Trophoblast cell (in vitro differentiated cells and primary cell): ENCODE measurements around the gene RPP30.

ENCODE experiments used
- DNase-seq, 2 donors: peaks; one replicate each; pipeline ENCODE4 v3.0.0-alpha.2; 2016
- H2AFZ ChIP-seq: 2 replicates; pipeline ENCODE4 v1.6.1; 2013; ENCODE audit warnings: low read length, moderate library complexity, mild to moderate bottlenecking; ENCODE audit not compliant: insufficient read depth, poor library complexity
- H2AK5ac ChIP-seq: 2 replicates; pipeline ENCODE4 v1.6.1; 2013; ENCODE audit warnings: mild to moderate bottlenecking, low read length
- H2BK120ac ChIP-seq: 2 replicates; pipeline ENCODE4 v1.6.1; 2013; ENCODE audit warnings: low read length, mild to moderate bottlenecking, moderate library complexity; ENCODE audit not compliant: insufficient read depth, poor library complexity
- H2BK12ac ChIP-seq: 2 replicates; pipeline ENCODE4 v1.6.1; 2013; ENCODE audit warnings: mild to moderate bottlenecking, low read length, moderate library complexity
- H2BK5ac ChIP-seq: 2 replicates; pipeline ENCODE4 v1.6.1; 2013; ENCODE audit warnings: low read length, low read depth, moderate library complexity, mild to moderate bottlenecking; ENCODE audit not compliant: poor library complexity
- H3K14ac ChIP-seq: 2 replicates; pipeline ENCODE4 v1.6.1; 2013; ENCODE audit warnings: mild to moderate bottlenecking, low read length
- H3K18ac ChIP-seq: 2 replicates; pipeline ENCODE4 v1.6.1; 2013; ENCODE audit warnings: mild to moderate bottlenecking, low read length
- H3K23ac ChIP-seq: 2 replicates; pipeline ENCODE4 v1.6.1; 2013; ENCODE audit warnings: low read length
- H3K27ac ChIP-seq: 2 replicates; pipeline ENCODE4 v1.5.1; 2013; ENCODE audit warnings: low read depth, mild to moderate bottlenecking, inconsistent platforms, low read length, moderate library complexity
- H3K27me3 ChIP-seq: 2 replicates; pipeline ENCODE4 v1.6.1; 2013; ENCODE audit warnings: inconsistent platforms, mild to moderate bottlenecking, low read length, moderate library complexity; ENCODE audit not compliant: insufficient read depth
- H3K36me3 ChIP-seq, 2 experiments: 1 replicate in 1 of 2; 2 replicates in 1 of 2; pipeline ENCODE4 v1.6.1; 2013; ENCODE audit warnings: low read length in 2 of 2, mild to moderate bottlenecking in 2 of 2, moderate library complexity in 1 of 2; ENCODE audit not compliant: insufficient read depth in 2 of 2, control insufficient read depth in 1 of 2
- H3K4ac ChIP-seq: 2 replicates; pipeline ENCODE4 v1.6.1; 2013; ENCODE audit warnings: low read depth, mild to moderate bottlenecking, low read length, moderate library complexity
- H3K4me1 ChIP-seq, 2 experiments: 1 replicate in 1 of 2; 2 replicates in 1 of 2; pipeline ENCODE4 v1.6.1; 2013; ENCODE audit warnings: low read length in 2 of 2, mild to moderate bottlenecking in 2 of 2, moderate library complexity in 1 of 2; ENCODE audit not compliant: insufficient read depth in 2 of 2, control insufficient read depth in 1 of 2
- H3K4me2 ChIP-seq: 2 replicates; pipeline ENCODE4 v1.6.1; 2013; ENCODE audit warnings: inconsistent platforms, mild to moderate bottlenecking, low read length, moderate library complexity
- H3K4me3 ChIP-seq: 2 replicates; pipeline ENCODE4 v1.5.1; 2013; ENCODE audit warnings: mild to moderate bottlenecking, low read depth, low read length, inconsistent platforms
- H3K79me1 ChIP-seq: one replicate; pipeline ENCODE4 v1.6.1; 2013; ENCODE audit warnings: low read length
- H3K79me2 ChIP-seq: 2 replicates; pipeline ENCODE4 v1.6.1; 2013; ENCODE audit warnings: low read length, mild to moderate bottlenecking; ENCODE audit not compliant: control insufficient read depth, insufficient read depth, poor library complexity
- H3K9ac ChIP-seq: 2 replicates; pipeline ENCODE4 v1.6.1; 2013; ENCODE audit warnings: mild to moderate bottlenecking, low read length
- H3K9me3 ChIP-seq: 2 replicates; pipeline ENCODE4 v1.6.1; 2013; ENCODE audit warnings: low read depth, mild to moderate bottlenecking, control low read depth, inconsistent platforms, low read length; ENCODE audit not compliant: insufficient read depth
- H4K12ac ChIP-seq: 2 replicates; pipeline ENCODE4 v1.6.1; 2013; ENCODE audit warnings: low read depth, mild to moderate bottlenecking, low read length, moderate library complexity
- H4K8ac ChIP-seq: 2 replicates; pipeline ENCODE4 v1.6.1; 2013; ENCODE audit warnings: low read depth, mild to moderate bottlenecking, low read length, moderate library complexity
- H4K91ac ChIP-seq: one replicate; pipeline ENCODE4 v1.6.1; 2013; ENCODE audit warnings: low read depth, mild to moderate bottlenecking, low read length, moderate library complexity
- WGBS: extraction: QIAGEN DNeasy Blood & Tissue Kit; methylation state at CpG from one replicate; pipeline ENCODE4 v1.1.7; 2013; ENCODE audit warnings: missing lambda C conversion rate; ENCODE audit not compliant: insufficient read length, insufficient coverage; ENCODE audit errors: extremely low coverage; 5-methylcytosine and 5-hydroxymethylcytosine counted together

RPP30 gene

DNA sequence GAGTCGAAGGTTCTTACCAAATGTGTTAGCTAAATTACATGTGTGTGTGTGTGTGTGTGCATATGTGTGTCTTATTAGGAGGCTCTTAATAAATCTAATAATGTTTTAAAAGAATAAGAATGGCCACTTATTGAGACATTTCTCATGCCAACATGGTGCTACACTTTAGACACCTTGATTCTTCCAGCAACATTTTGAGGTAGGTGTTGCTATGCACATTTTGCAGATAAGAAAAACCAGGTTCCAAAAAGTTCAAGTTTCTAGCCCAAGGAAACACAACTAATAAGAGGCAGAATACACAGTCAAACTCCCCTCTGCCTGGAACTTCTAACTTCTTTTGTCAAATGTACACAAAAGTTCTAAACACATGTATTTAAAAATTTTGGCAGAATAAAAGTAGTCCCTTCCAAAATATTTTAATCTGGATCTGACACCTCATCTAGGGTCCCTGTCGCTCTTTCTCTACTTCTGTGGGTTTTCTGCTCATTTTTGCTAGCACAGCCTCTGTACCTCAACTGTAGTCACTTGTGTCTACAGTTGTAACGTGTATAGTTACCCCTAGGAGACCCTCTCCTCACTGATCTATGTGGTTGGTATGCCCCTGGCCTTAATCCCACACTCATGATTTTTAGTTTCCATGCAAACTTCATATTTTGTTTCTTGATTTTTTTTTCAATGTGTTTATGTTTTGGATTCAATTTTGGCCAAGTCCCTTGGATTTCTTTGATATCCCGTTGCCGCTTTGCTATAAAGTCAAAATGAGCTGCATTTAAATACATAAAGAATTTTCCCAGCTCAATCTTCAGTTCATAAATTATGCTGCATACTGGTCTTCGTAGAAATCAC is 44.8 kb downstream of the RPP30 start:
- H3K27me3 ChIP-seq: no peaks in the 10 kb centered on the region
- DNase-seq: no peak
- no peak overlapping the region for H3K18ac ChIP-seq
- H3K23ac ChIP-seq: no peak overlapping the region
- no peak overlapping the region for H4K91ac ChIP-seq
- no CpG with 5 or more reads among the region's 6 CpGs for WGBS
- H3K27ac ChIP-seq: peak overlapping the region; percentile 22
- H3K4ac ChIP-seq: no peak overlapping the region
- peaks cover 3% of the 10 kb centered on the region for H3K79me2 ChIP-seq
- H4K8ac ChIP-seq: no peak overlapping the region
- H3K4me3 ChIP-seq: no peak overlapping the region
- H3K9ac ChIP-seq: no peak overlapping the region
- H3K4me2 ChIP-seq: peak overlapping the region; percentile 7
- no peak overlapping the region for H2AK5ac ChIP-seq
- H2AFZ ChIP-seq: no peak overlapping the region
- H3K4me1 ChIP-seq: no peaks in the 10 kb centered on the region
- H3K14ac ChIP-seq: no peak overlapping the region
- no peak overlapping the region for H2BK120ac ChIP-seq
- H3K36me3 ChIP-seq: peaks cover 10 to 25% of the 10 kb centered on the region in 2 experiments
- H3K79me1 ChIP-seq: peaks cover 7% of the 10 kb centered on the region
- H4K12ac ChIP-seq: no peak overlapping the region
- no peaks in the 10 kb centered on the region for H3K9me3 ChIP-seq
- no peak overlapping the region for H2BK5ac ChIP-seq
- no peak overlapping the region for H2BK12ac ChIP-seq

DNA sequence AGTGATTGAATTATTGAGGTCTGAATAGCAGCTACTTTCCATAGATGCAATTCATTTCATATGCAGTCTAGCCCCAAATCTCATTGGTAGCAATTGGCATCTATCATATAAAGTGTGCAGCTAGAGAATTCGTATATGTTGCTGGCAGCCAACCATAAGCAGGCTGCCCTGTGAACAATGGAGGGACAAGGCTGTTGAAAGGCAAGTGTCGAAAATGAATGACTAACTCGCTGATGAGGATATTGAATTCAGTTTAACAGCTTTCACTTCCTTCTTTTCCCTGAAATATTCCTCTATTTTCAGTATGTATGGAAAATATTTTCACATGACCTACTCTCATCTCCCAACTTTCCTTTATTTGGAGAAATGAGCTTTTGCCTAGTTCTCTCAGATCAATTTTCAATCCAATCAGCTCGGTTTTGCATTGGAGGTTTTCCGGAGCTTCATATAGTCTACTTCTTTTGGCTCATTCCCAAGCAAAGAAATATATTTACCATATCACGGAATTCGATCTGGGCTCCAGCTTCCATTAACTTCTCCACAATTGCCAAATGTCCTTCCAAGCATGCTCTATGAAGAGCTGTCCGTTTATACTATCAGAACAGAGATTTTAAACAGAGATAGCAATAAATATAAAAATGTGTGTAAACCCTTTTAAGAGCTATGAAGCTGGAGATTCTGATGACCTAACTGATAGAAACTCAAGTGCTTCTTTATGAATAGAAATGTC is 45.6 kb downstream of the RPP30 start:
- no peak overlapping the region for H3K4me3 ChIP-seq
- peak overlapping the region; percentile 39 for H3K4me2 ChIP-seq
- no peak overlapping the region for H3K4ac ChIP-seq
- no peak overlapping the region for H4K12ac ChIP-seq
- H2BK5ac ChIP-seq: no peak overlapping the region
- no peaks in the 10 kb centered on the region for H3K9me3 ChIP-seq
- no peak for DNase-seq
- H2AFZ ChIP-seq: no peak overlapping the region
- H3K23ac ChIP-seq: no peak overlapping the region
- H2AK5ac ChIP-seq: no peak overlapping the region
- no peak overlapping the region for H3K14ac ChIP-seq
- H3K4me1 ChIP-seq: peaks cover 0 to 2% of the 10 kb centered on the region in 2 experiments
- no CpG with 5 or more reads among the region's 8 CpGs for WGBS
- peaks cover 3% of the 10 kb centered on the region for H3K79me2 ChIP-seq
- no peak overlapping the region for H3K18ac ChIP-seq
- no peak overlapping the region for H4K91ac ChIP-seq
- peaks cover 9% of the 10 kb centered on the region for H3K79me1 ChIP-seq
- H3K27me3 ChIP-seq: no peaks in the 10 kb centered on the region
- no peak overlapping the region for H3K27ac ChIP-seq
- no peak overlapping the region for H4K8ac ChIP-seq
- no peak overlapping the region for H3K9ac ChIP-seq
- H2BK120ac ChIP-seq: no peak overlapping the region
- H2BK12ac ChIP-seq: no peak overlapping the region
- peaks cover 10 to 25% of the 10 kb centered on the region in 2 experiments for H3K36me3 ChIP-seq

GRCh38 chr10:90917968-90918318 is 46.2 kb downstream of the RPP30 start:
- no peak overlapping the region for H2AK5ac ChIP-seq
- H4K91ac ChIP-seq: no peak overlapping the region
- no peak for DNase-seq
- no peak overlapping the region for H3K18ac ChIP-seq
- no peak overlapping the region for H4K12ac ChIP-seq
- no CpG with 5 or more reads among the region's 3 CpGs for WGBS
- no peak overlapping the region for H2AFZ ChIP-seq
- H3K4ac ChIP-seq: no peak overlapping the region
- no peak overlapping the region for H2BK120ac ChIP-seq
- no peaks in the 10 kb centered on the region for H3K9me3 ChIP-seq
- H3K4me2 ChIP-seq: peak overlapping the region; percentile 51
- H3K79me1 ChIP-seq: peaks cover 9% of the 10 kb centered on the region
- H3K9ac ChIP-seq: no peak overlapping the region
- no peak overlapping the region for H3K27ac ChIP-seq
- no peak overlapping the region for H3K14ac ChIP-seq
- H2BK12ac ChIP-seq: no peak overlapping the region
- H3K36me3 ChIP-seq: peaks cover 10 to 23% of the 10 kb centered on the region in 2 experiments
- H2BK5ac ChIP-seq: no peak overlapping the region
- no peak overlapping the region for H4K8ac ChIP-seq
- H3K4me3 ChIP-seq: no peak overlapping the region
- no peaks in the 10 kb centered on the region for H3K27me3 ChIP-seq
- peaks cover 0 to 2% of the 10 kb centered on the region in 2 experiments for H3K4me1 ChIP-seq
- no peak overlapping the region for H3K23ac ChIP-seq
- peaks cover 3% of the 10 kb centered on the region for H3K79me2 ChIP-seq

DNA sequence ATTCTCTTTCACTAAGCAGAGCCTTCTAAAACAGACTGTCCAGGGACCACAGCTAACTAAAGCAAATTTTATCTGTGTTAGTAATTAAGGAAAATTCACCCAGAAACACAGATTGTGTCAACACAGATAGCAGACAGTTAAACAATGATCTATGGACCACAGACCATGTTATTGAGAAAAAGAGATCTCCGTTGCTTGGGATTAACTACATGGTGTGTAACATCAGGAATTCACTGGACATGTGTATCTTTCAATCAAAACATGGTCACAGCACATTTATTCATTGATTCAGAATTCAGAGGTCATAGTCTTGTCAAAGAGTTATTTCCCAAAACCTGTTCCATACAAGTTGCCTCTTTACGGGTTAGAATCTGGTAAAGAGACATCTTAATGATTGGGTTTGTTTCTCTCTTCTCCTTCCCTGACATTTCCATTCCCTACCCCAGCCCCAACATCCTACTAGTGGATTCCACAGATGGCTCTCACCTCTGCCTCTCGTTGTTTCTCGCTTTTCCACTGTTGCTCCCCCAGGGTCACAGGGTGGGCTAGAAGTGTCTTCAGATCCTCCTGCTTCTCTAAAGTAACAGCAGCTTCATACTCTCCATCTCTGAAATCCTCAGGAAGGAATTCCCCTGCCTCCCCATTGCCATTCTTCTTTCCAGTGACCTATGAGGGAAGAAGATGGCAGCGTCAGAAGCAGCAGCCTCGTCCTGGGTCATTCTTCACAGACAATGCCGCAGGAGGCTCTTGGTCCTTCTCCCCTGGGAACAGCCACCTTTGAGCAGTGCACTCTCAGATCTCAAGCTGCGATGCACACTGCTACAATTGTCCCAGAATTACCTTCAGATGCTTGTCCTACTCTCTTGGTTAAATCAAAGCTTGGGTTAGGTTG is 48.2 kb downstream of the RPP30 start:
- Histone ChIP-seq H3K9me3 (no peaks in the 10 kb centered on the region), H3K27ac (peak overlapping the region; percentile 57), H3K79me1 (peaks cover 11% of the 10 kb centered on the region), H4K91ac (peak overlapping the region; percentile 82), H2BK5ac (peak overlapping the region; percentile 78), H2AK5ac (peak overlapping the region; percentile 35), H3K79me2 (peaks cover 3% of the 10 kb centered on the region), H3K4me1 (peaks cover 0 to 2% of the 10 kb centered on the region in 2 experiments), H3K36me3 (peaks cover 10 to 20% of the 10 kb centered on the region in 2 experiments), H3K4me2 (peak overlapping the region; percentile 74), H2BK120ac (peak overlapping the region; percentile 76), H3K14ac (peak overlapping the region; percentile 62), H2AFZ (no peak overlapping the region), H3K4ac (peak overlapping the region; percentile 53), H3K4me3 (peak overlapping the region; percentile 76), H2BK12ac (peak overlapping the region; percentile 87), H3K27me3 (no peaks in the 10 kb centered on the region), H3K23ac (peak overlapping the region; percentile 69), H3K18ac (peak overlapping the region; percentile 80), H3K9ac (peak overlapping the region; percentile 93), H4K12ac (no peak overlapping the region), H4K8ac (peak overlapping the region; percentile 44)
- no peak for DNase-seq
- no CpG with 5 or more reads among the region's 8 CpGs for WGBS
